Activated naive CD8-positive, alpha-beta T cell treated with anti-CD3 and anti-CD28 coated beads for 36 hours (primary cell): ENCODE results near the gene PARN. TPM values are rescaled to one million over a fixed set of nuclear protein-coding genes. Genes with fewer than 3 reads are reported as not detected.

ENCODE experiments used
- DNase-seq: peaks from one replicate; pipeline ENCODE4 v3.0.0; 2021
- H3K27ac Mint-ChIP-seq: one replicate; pipeline ENCODE4 v1.8.0; 2022; ENCODE audit warnings: mild to moderate bottlenecking, moderate library complexity, mixed read lengths
- H3K27me3 Mint-ChIP-seq: one replicate; pipeline ENCODE4 v1.8.0; 2022; ENCODE audit warnings: mild to moderate bottlenecking, mixed read lengths
- H3K36me3 Mint-ChIP-seq: one replicate; pipeline ENCODE4 v1.8.0; 2021; ENCODE audit warnings: mild to moderate bottlenecking, mixed read lengths
- H3K4me1 Mint-ChIP-seq: one replicate; pipeline ENCODE4 v1.8.0; 2021; ENCODE audit warnings: mixed read lengths
- H3K4me3 Mint-ChIP-seq: one replicate; pipeline ENCODE4 v1.8.0; 2022; ENCODE audit warnings: mild to moderate bottlenecking, moderate library complexity, mixed read lengths
- H3K9me3 Mint-ChIP-seq: one replicate; pipeline ENCODE4 v1.8.0; 2022; ENCODE audit warnings: mixed read lengths
- total RNA-seq, 2 experiments: library from RNA; stranded (reverse); gene quantifications; one replicate each; pipeline ENCODE4 v1.2.3, GENCODE V29; 2021

Gene PARN
- total RNA-seq = 10 to 100 TPM; 50.8 to 50.9 TPM

GRCh38 chr16:14629919-14630619 is at the start of gene PARN:
Gene PARN, minus strand, starts transcription at chr16:14630260. Its CDS starts 135 bp downstream, at chr16:14630125.
- Mint-ChIP-seq H3K27me3 (no peaks in the 10 kb centered on the region), H3K9me3 (no peaks in the 10 kb centered on the region), H3K27ac (peak within 1 kb of the TSS; percentile 98), H3K4me3 (peak within 1 kb of the TSS; percentile 96), H3K36me3 (peaks cover 45% of the 10 kb centered on the region), H3K4me1 (peaks cover 45% of the 10 kb centered on the region)
- DNase-seq = peak; percentile 98

- no peak overlapping the region for H3K4me3 Mint-ChIP-seq
- DNase-seq = no peak
- no peak overlapping the region for H3K27ac Mint-ChIP-seq
- H3K9me3 Mint-ChIP-seq = no peaks in the 10 kb centered on the region
- H3K36me3 Mint-ChIP-seq = no peaks in the 10 kb centered on the region
- no peaks in the 10 kb centered on the region for H3K27me3 Mint-ChIP-seq
- no peaks in the 10 kb centered on the region for H3K4me1 Mint-ChIP-seq
Measured at GRCh38 chr16:14678748-14679497, 48.9 kb upstream of the PARN start.

GRCh38 chr16:14677627-14678026 is 47.6 kb upstream of the PARN start:
- H3K27me3 Mint-ChIP-seq = no peaks in the 10 kb centered on the region
- H3K27ac Mint-ChIP-seq = no peak overlapping the region
- no peak for DNase-seq
- H3K36me3 Mint-ChIP-seq = no peaks in the 10 kb centered on the region
- no peak overlapping the region for H3K4me3 Mint-ChIP-seq
- no peaks in the 10 kb centered on the region for H3K9me3 Mint-ChIP-seq
- peaks cover 4% of the 10 kb centered on the region for H3K4me1 Mint-ChIP-seq

GRCh38 chr16:14676633-14677032 is 46.6 kb upstream of the PARN start:
- Mint-ChIP-seq H3K4me3 (no peak overlapping the region), H3K9me3 (no peaks in the 10 kb centered on the region), H3K36me3 (no peaks in the 10 kb centered on the region), H3K27ac (no peak overlapping the region), H3K4me1 (peaks cover 8% of the 10 kb centered on the region), H3K27me3 (no peaks in the 10 kb centered on the region)
- no peak for DNase-seq

- peak; percentile 6 for DNase-seq
Measured at GRCh38 chr16:14672403-14672971, 42.4 kb upstream of the PARN start.

GRCh38 chr16:14669776-14670175 is 39.7 kb upstream of the PARN start:
- peaks cover 11% of the 10 kb centered on the region for H3K4me1 Mint-ChIP-seq
- H3K27me3 Mint-ChIP-seq = no peaks in the 10 kb centered on the region
- peaks cover 26% of the 10 kb centered on the region for H3K36me3 Mint-ChIP-seq
- no peak overlapping the region for H3K4me3 Mint-ChIP-seq
- H3K9me3 Mint-ChIP-seq = no peaks in the 10 kb centered on the region
- DNase-seq = no peak
- H3K27ac Mint-ChIP-seq = no peak overlapping the region

More at GRCh38 chr16:14672403-14672971, 42.4 kb upstream of the PARN start:
- Mint-ChIP-seq H3K36me3 (peaks cover 17% of the 10 kb centered on the region), H3K27ac (peak overlapping the region; percentile 6), H3K4me1 (peaks cover 8% of the 10 kb centered on the region), H3K27me3 (no peaks in the 10 kb centered on the region), H3K9me3 (no peaks in the 10 kb centered on the region), H3K4me3 (no peak overlapping the region)

- Mint-ChIP-seq H3K9me3 (no peaks in the 10 kb centered on the region), H3K36me3 (peaks cover 30% of the 10 kb centered on the region), H3K27ac (no peak overlapping the region), H3K4me3 (no peak overlapping the region), H3K4me1 (peaks cover 10% of the 10 kb centered on the region), H3K27me3 (no peaks in the 10 kb centered on the region)
- no peak for DNase-seq
Measured at GRCh38 chr16:14668556-14669223, 38.6 kb upstream of the PARN start.

GRCh38 chr16:14667347-14668266 is 37.5 kb upstream of the PARN start:
- DNase-seq = no peak
- Mint-ChIP-seq H3K27ac (peak overlapping the region; percentile 34), H3K4me1 (peaks cover 7% of the 10 kb centered on the region), H3K9me3 (no peaks in the 10 kb centered on the region), H3K4me3 (no peak overlapping the region), H3K27me3 (no peaks in the 10 kb centered on the region), H3K36me3 (peaks cover 32% of the 10 kb centered on the region)

GRCh38 chr16:14658063-14658462 is 28.0 kb upstream of the PARN start:
- peak overlapping the region; percentile 81 for H3K27ac Mint-ChIP-seq
- no peaks in the 10 kb centered on the region for H3K27me3 Mint-ChIP-seq
- no peak overlapping the region for H3K4me3 Mint-ChIP-seq
- no peaks in the 10 kb centered on the region for H3K9me3 Mint-ChIP-seq
- peak; percentile 8 for DNase-seq
- H3K4me1 Mint-ChIP-seq = peaks cover 7% of the 10 kb centered on the region
- peaks cover 23% of the 10 kb centered on the region for H3K36me3 Mint-ChIP-seq

- H3K9me3 Mint-ChIP-seq = no peaks in the 10 kb centered on the region
- H3K36me3 Mint-ChIP-seq = peaks cover 24% of the 10 kb centered on the region
- peaks cover 6% of the 10 kb centered on the region for H3K4me1 Mint-ChIP-seq
- no peak overlapping the region for H3K4me3 Mint-ChIP-seq
- no peak for DNase-seq
- H3K27me3 Mint-ChIP-seq = no peaks in the 10 kb centered on the region
- no peak overlapping the region for H3K27ac Mint-ChIP-seq
Measured at GRCh38 chr16:14652726-14653125, 22.7 kb upstream of the PARN start.

GRCh38 chr16:14650629-14651028 is 20.6 kb upstream of the PARN start:
- peak overlapping the region; percentile 65 for H3K27ac Mint-ChIP-seq
- no peak overlapping the region for H3K4me3 Mint-ChIP-seq
- H3K4me1 Mint-ChIP-seq = peaks cover 6% of the 10 kb centered on the region
- no peaks in the 10 kb centered on the region for H3K9me3 Mint-ChIP-seq
- H3K27me3 Mint-ChIP-seq = no peaks in the 10 kb centered on the region
- DNase-seq = no peak
- peaks cover 18% of the 10 kb centered on the region for H3K36me3 Mint-ChIP-seq

GRCh38 chr16:14649816-14650215 is 19.8 kb upstream of the PARN start:
- DNase-seq = no peak
- peaks cover 18% of the 10 kb centered on the region for H3K36me3 Mint-ChIP-seq
- peak overlapping the region; percentile 52 for H3K27ac Mint-ChIP-seq
- no peak overlapping the region for H3K4me3 Mint-ChIP-seq
- H3K4me1 Mint-ChIP-seq = peaks cover 6% of the 10 kb centered on the region
- H3K9me3 Mint-ChIP-seq = no peaks in the 10 kb centered on the region
- H3K27me3 Mint-ChIP-seq = no peaks in the 10 kb centered on the region

- peak overlapping the region; percentile 70 for H3K27ac Mint-ChIP-seq
- H3K4me3 Mint-ChIP-seq = no peak overlapping the region
- no peaks in the 10 kb centered on the region for H3K27me3 Mint-ChIP-seq
- H3K4me1 Mint-ChIP-seq = peaks cover 24% of the 10 kb centered on the region
- no peak for DNase-seq
- H3K9me3 Mint-ChIP-seq = no peaks in the 10 kb centered on the region
- peaks cover 6% of the 10 kb centered on the region for H3K36me3 Mint-ChIP-seq
Measured at GRCh38 chr16:14641926-14642325, 11.9 kb upstream of the PARN start.

GRCh38 chr16:14641206-14641605 is 11.1 kb upstream of the PARN start:
- no peak overlapping the region for H3K27ac Mint-ChIP-seq
- no peak for DNase-seq
- no peaks in the 10 kb centered on the region for H3K27me3 Mint-ChIP-seq
- H3K36me3 Mint-ChIP-seq = peaks cover 6% of the 10 kb centered on the region
- H3K4me1 Mint-ChIP-seq = peaks cover 31% of the 10 kb centered on the region
- H3K9me3 Mint-ChIP-seq = no peaks in the 10 kb centered on the region
- no peak overlapping the region for H3K4me3 Mint-ChIP-seq
